SJCRH30 (cell line): Measurements from ENCODE around the gene REEP2. TPM values are rescaled to one million over a fixed set of nuclear protein-coding genes. Genes with fewer than 3 reads are reported as not detected.

ENCODE experiments used
- DNase-seq, 2 experiments: peaks; one replicate each; pipeline ENCODE4 v3.0.0-alpha.2; 2015 to 2020
- H3K27ac ChIP-seq: fragments of 250-450 bp; sonication (Bioruptor Pico); 2 replicates; pipeline ENCODE4 v1.5.1; 2020; ENCODE audit warnings: mild to moderate bottlenecking, moderate library complexity
- H3K27me3 ChIP-seq: fragments of 250-450 bp; sonication (Bioruptor Pico); 2 replicates; pipeline ENCODE4 v1.5.1; 2020; ENCODE audit warnings: mild to moderate bottlenecking, moderate library complexity
- H3K36me3 ChIP-seq: fragments of 250-450 bp; sonication (Bioruptor Pico); 2 replicates; pipeline ENCODE4 v1.5.1; 2020; ENCODE audit warnings: mild to moderate bottlenecking, moderate library complexity
- H3K4me1 ChIP-seq: fragments of 250-450 bp; sonication (Bioruptor Pico); 2 replicates; pipeline ENCODE4 v1.5.1; 2020; ENCODE audit warnings: mild to moderate bottlenecking, moderate library complexity
- H3K4me3 ChIP-seq: fragments of 250-450 bp; sonication (Bioruptor Pico); 2 replicates; pipeline ENCODE4 v1.5.1; 2020; ENCODE audit warnings: mild to moderate bottlenecking, moderate library complexity
- H3K9me3 ChIP-seq: fragments of 250-450 bp; sonication (Bioruptor Pico); replicated peaks from 2 replicates; pipeline ENCODE4 v1.5.1; 2020; ENCODE audit warnings: mild to moderate bottlenecking, moderate library complexity
- total RNA-seq: library from RNA; depleted of rRNA; stranded (reverse); fragments of >200 nt; shearing (Covaris generic); gene quantifications from 2 replicates; pipeline ENCODE4 v1.2.3, GENCODE V29; 2014

Gene REEP2
- total RNA-seq, 1 experiment from 2014 or later, result 8.5 TPM

- no peak overlapping the region for H3K27ac ChIP-seq
- H3K27me3 ChIP-seq, result no peaks in the 10 kb centered on the region
- H3K4me3 ChIP-seq, result no peak overlapping the region
- no peaks in the 10 kb centered on the region for H3K9me3 ChIP-seq
- no peak for DNase-seq
- H3K36me3 ChIP-seq, result peaks cover 6% of the 10 kb centered on the region
- H3K4me1 ChIP-seq, result no peaks in the 10 kb centered on the region
Measured at GRCh38 chr5:138441221-138441620, 2.4 kb downstream of the REEP2 start.

GRCh38 chr5:138444078-138444773 is 5.4 kb downstream of the REEP2 start:
- H3K9me3 ChIP-seq, result no peaks in the 10 kb centered on the region
- DNase-seq, result no peak
- no peaks in the 10 kb centered on the region for H3K36me3 ChIP-seq
- H3K4me1 ChIP-seq, result no peaks in the 10 kb centered on the region; the same call in 1 of the 2 replicates
- H3K27ac ChIP-seq, result no peak overlapping the region
- H3K4me3 ChIP-seq, result no peak overlapping the region
- no peaks in the 10 kb centered on the region for H3K27me3 ChIP-seq

GRCh38 chr5:138444774-138445546 is 6.1 kb downstream of the REEP2 start:
- no peaks in the 10 kb centered on the region; the same call in 1 of the 2 replicates for H3K4me1 ChIP-seq
- H3K4me3 ChIP-seq, result no peak overlapping the region
- H3K27me3 ChIP-seq, result no peaks in the 10 kb centered on the region
- no peak for DNase-seq
- no peak overlapping the region for H3K27ac ChIP-seq
- H3K9me3 ChIP-seq, result no peaks in the 10 kb centered on the region
- no peaks in the 10 kb centered on the region for H3K36me3 ChIP-seq

- H3K4me1 ChIP-seq, result no peaks in the 10 kb centered on the region; the same call in 1 of the 2 replicates
- H3K9me3 ChIP-seq, result no peaks in the 10 kb centered on the region
- no peak overlapping the region for H3K27ac ChIP-seq
- no peak for DNase-seq
- H3K36me3 ChIP-seq, result no peaks in the 10 kb centered on the region
- no peak overlapping the region for H3K4me3 ChIP-seq
- no peaks in the 10 kb centered on the region for H3K27me3 ChIP-seq
Measured at GRCh38 chr5:138445547-138446271, 6.9 kb downstream of the REEP2 start.

GRCh38 chr5:138448070-138448469 is 9.2 kb downstream of the REEP2 start:
- no peak for DNase-seq
- Histone ChIP-seq H3K4me1 (no peaks in the 10 kb centered on the region; the same call in 1 of the 2 replicates), H3K9me3 (no peaks in the 10 kb centered on the region), H3K27ac (no peak overlapping the region), H3K4me3 (no peak overlapping the region), H3K36me3 (no peaks in the 10 kb centered on the region), H3K27me3 (no peaks in the 10 kb centered on the region)

- H3K27ac ChIP-seq, result no peak overlapping the region
- H3K4me3 ChIP-seq, result no peak overlapping the region
- H3K9me3 ChIP-seq, result no peaks in the 10 kb centered on the region
- DNase-seq, result peak; percentile 42 to 56
- H3K4me1 ChIP-seq, result no peaks in the 10 kb centered on the region; the same call in 1 of the 2 replicates
- no peaks in the 10 kb centered on the region; the same call in 1 of the 2 replicates for H3K27me3 ChIP-seq
- H3K36me3 ChIP-seq, result no peaks in the 10 kb centered on the region
Measured at GRCh38 chr5:138448481-138449398, 9.9 kb downstream of the REEP2 start.

- Histone ChIP-seq H3K27me3 (no peaks in the 10 kb centered on the region; the same call in 1 of the 2 replicates), H3K9me3 (no peaks in the 10 kb centered on the region), H3K36me3 (no peaks in the 10 kb centered on the region), H3K4me3 (peak overlapping the region; percentile 44), H3K27ac (no peak overlapping the region), H3K4me1 (no peaks in the 10 kb centered on the region; the same call in 1 of the 2 replicates)
- DNase-seq, result peak; percentile 88 to 94
Measured at GRCh38 chr5:138449501-138450239, 10.8 kb downstream of the REEP2 start.

GRCh38 chr5:138450971-138451370 is 12.1 kb downstream of the REEP2 start:
- no peaks in the 10 kb centered on the region for H3K36me3 ChIP-seq
- no peaks in the 10 kb centered on the region for H3K9me3 ChIP-seq
- H3K27me3 ChIP-seq, result peaks cover 8% of the 10 kb centered on the region; the same call in 1 of the 2 replicates
- H3K4me1 ChIP-seq, result no peaks in the 10 kb centered on the region; the same call in 1 of the 2 replicates
- DNase-seq, result no peak
- H3K4me3 ChIP-seq, result no peak overlapping the region
- H3K27ac ChIP-seq, result no peak overlapping the region

GRCh38 chr5:138452720-138453119 is 13.9 kb downstream of the REEP2 start:
- Histone ChIP-seq H3K9me3 (no peaks in the 10 kb centered on the region), H3K27me3 (peaks cover 15% of the 10 kb centered on the region; the same call in 1 of the 2 replicates), H3K4me3 (no peak overlapping the region), H3K27ac (no peak overlapping the region), H3K36me3 (no peaks in the 10 kb centered on the region), H3K4me1 (no peaks in the 10 kb centered on the region; the same call in 1 of the 2 replicates)
- DNase-seq, result no peak

GRCh38 chr5:138453590-138453989 is 14.7 kb downstream of the REEP2 start:
- Histone ChIP-seq H3K4me1 (no peaks in the 10 kb centered on the region; the same call in 1 of the 2 replicates), H3K36me3 (no peaks in the 10 kb centered on the region), H3K27me3 (peaks cover 21% of the 10 kb centered on the region), H3K27ac (no peak overlapping the region), H3K9me3 (no peaks in the 10 kb centered on the region), H3K4me3 (no peak overlapping the region)
- DNase-seq, result no peak

GRCh38 chr5:138454121-138454520 is 15.3 kb downstream of the REEP2 start:
- Histone ChIP-seq H3K36me3 (no peaks in the 10 kb centered on the region), H3K4me1 (peaks cover 2% of the 10 kb centered on the region; the same call in 1 of the 2 replicates), H3K9me3 (no peaks in the 10 kb centered on the region), H3K27me3 (peaks cover 26% of the 10 kb centered on the region), H3K4me3 (no peak overlapping the region), H3K27ac (no peak overlapping the region)
- DNase-seq, result no peak

GRCh38 chr5:138455232-138455930 is 16.5 kb downstream of the REEP2 start:
- Histone ChIP-seq H3K4me1 (peaks cover 6% of the 10 kb centered on the region; the same call in 1 of the 2 replicates), H3K4me3 (no peak overlapping the region), H3K27me3 (peaks cover 27% of the 10 kb centered on the region), H3K36me3 (no peaks in the 10 kb centered on the region), H3K9me3 (no peaks in the 10 kb centered on the region), H3K27ac (no peak overlapping the region)
- no peak for DNase-seq
